ENCODE data around the gene MED13L. TPM values are rescaled to one million over a fixed set of nuclear protein-coding genes. Genes with fewer than 3 reads are reported as not detected.

MED13L gene
- total RNA-seq, 1 donor from 2014 or later, result 97.7 TPM

DNA sequence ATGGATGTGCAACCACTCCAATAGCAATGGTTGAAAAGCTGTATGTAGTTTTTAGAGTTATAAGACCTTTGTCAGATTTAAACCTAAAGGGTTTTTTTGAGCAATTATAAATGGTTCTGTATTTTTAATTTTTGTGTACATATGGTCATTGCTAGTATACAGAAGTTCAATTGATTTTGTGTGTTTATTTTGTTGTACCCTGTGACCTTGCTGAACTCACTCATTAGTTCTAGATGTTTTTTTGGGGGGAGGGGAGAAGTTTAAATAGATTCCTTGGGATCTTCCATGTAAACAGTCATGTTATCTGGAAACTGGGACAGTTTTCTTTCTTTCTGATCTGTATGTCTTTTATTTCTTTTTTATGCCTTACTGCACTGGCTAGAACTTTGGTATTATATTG lies 87.8 kb downstream of the MED13L start:
- no peaks in the 10 kb centered on the region for H3K36me3 Mint-ChIP-seq
- no peak for DNase-seq (ENCODE audit: extremely low spot score, unreplicated experiment)
- no peak overlapping the region for H3K4me3 Mint-ChIP-seq
- H3K9me3 Mint-ChIP-seq, result no peaks in the 10 kb centered on the region
- TF ChIP-seq, protein P1, sequence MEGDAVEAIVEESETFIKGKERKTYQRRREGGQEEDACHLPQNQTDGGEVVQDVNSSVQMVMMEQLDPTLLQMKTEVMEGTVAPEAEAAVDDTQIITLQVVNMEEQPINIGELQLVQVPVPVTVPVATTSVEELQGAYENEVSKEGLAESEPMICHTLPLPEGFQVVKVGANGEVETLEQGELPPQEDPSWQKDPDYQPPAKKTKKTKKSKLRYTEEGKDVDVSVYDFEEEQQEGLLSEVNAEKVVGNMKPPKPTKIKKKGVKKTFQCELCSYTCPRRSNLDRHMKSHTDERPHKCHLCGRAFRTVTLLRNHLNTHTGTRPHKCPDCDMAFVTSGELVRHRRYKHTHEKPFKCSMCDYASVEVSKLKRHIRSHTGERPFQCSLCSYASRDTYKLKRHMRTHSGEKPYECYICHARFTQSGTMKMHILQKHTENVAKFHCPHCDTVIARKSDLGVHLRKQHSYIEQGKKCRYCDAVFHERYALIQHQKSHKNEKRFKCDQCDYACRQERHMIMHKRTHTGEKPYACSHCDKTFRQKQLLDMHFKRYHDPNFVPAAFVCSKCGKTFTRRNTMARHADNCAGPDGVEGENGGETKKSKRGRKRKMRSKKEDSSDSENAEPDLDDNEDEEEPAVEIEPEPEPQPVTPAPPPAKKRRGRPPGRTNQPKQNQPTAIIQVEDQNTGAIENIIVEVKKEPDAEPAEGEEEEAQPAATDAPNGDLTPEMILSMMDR (conservative IDR thresholded peaks at IDR 0.05), result no peak
- H3K27ac Mint-ChIP-seq, result no peak overlapping the region
- peaks cover 24% of the 10 kb centered on the region for H3K4me1 Mint-ChIP-seq (ENCODE audit: unreplicated experiment)
- no peaks in the 10 kb centered on the region for H3K27me3 Mint-ChIP-seq

GRCh38 chr12:116188581-116188980 lies 88.9 kb downstream of the MED13L start:
- Mint-ChIP-seq H3K9me3 (no peaks in the 10 kb centered on the region), H3K4me3 (no peak overlapping the region), H3K27me3 (no peaks in the 10 kb centered on the region), H3K36me3 (no peaks in the 10 kb centered on the region), H3K27ac (no peak overlapping the region), H3K4me1 (ENCODE audit: unreplicated experiment) (peaks cover 21% of the 10 kb centered on the region)
- TF ChIP-seq, protein P1 (conservative IDR thresholded peaks at IDR 0.05), result no peak
- DNase-seq (ENCODE audit: extremely low spot score, unreplicated experiment), result no peak

GRCh38 chr12:116187151-116187511 lies 90.4 kb downstream of the MED13L start:
- H3K9me3 Mint-ChIP-seq, result no peaks in the 10 kb centered on the region
- H3K4me1 Mint-ChIP-seq (ENCODE audit: unreplicated experiment), result peaks cover 27% of the 10 kb centered on the region
- H3K27ac Mint-ChIP-seq, result no peak overlapping the region
- TF ChIP-seq, protein P1 (conservative IDR thresholded peaks at IDR 0.05), result no peak
- H3K27me3 Mint-ChIP-seq, result no peaks in the 10 kb centered on the region
- no peak overlapping the region for H3K4me3 Mint-ChIP-seq
- no peak for DNase-seq (ENCODE audit: extremely low spot score, unreplicated experiment)
- no peaks in the 10 kb centered on the region for H3K36me3 Mint-ChIP-seq

DNA sequence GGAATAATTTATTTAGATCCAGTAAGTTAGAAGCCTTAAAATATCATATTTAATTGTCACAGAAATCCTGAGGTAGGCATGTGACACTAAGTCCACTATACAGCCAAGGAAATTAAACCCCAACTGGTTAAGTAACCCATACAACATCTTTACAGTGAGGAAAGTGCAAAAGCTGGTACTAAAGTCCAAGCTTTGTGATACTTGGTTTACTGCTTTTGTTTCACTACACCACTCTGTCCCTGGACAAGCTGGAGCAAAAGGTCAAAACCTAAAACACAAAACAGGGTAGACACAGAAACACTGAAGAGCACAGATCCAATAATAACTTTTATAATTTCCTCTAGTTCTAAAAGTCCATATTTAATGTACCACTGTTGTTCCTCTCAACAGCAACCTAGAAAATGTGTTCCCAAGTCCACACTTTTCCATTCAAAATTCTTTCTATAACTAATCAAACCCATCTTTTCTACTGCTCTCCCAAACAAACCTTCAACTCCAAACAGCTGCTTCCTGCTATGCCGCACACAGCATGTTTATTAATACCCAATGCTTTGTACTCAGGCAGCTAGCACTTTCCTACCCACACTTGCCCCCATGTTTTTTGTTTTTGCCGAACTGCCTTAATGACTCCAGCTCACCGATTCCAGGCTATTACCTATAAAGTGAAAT lies 90.9 kb downstream of the MED13L start:
- no peaks in the 10 kb centered on the region for H3K27me3 Mint-ChIP-seq
- no peak for DNase-seq (ENCODE audit: extremely low spot score, unreplicated experiment)
- H3K4me1 Mint-ChIP-seq (ENCODE audit: unreplicated experiment), result peaks cover 30% of the 10 kb centered on the region
- TF ChIP-seq, protein P1 (conservative IDR thresholded peaks at IDR 0.05), result no peak
- H3K9me3 Mint-ChIP-seq, result no peaks in the 10 kb centered on the region
- H3K4me3 Mint-ChIP-seq, result no peak overlapping the region
- H3K27ac Mint-ChIP-seq, result no peak overlapping the region
- no peaks in the 10 kb centered on the region for H3K36me3 Mint-ChIP-seq

DNA sequence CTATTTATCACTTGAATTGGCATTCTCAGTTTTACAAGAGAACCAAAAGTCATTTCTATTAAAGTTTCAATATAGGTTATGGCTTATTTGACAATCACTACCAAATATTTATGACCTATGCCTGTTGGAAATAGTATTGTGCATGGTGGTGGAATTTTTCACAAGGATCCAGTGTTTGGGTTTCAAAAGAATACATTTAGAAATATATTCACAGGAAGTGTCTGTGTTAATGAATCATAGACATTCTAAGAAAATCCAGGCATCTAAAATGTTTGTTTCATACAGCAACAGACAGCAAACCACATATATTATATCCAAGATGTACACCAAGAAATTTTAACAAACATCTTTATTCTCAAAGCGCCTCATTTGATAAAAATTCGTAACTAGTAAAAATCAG lies 92.7 kb downstream of the MED13L start:
- Mint-ChIP-seq H3K27me3 (no peaks in the 10 kb centered on the region), H3K9me3 (no peaks in the 10 kb centered on the region), H3K27ac (no peak overlapping the region), H3K4me3 (no peak overlapping the region), H3K4me1 (ENCODE audit: unreplicated experiment) (peaks cover 31% of the 10 kb centered on the region), H3K36me3 (no peaks in the 10 kb centered on the region)
- no peak for DNase-seq (ENCODE audit: extremely low spot score, unreplicated experiment)
- TF ChIP-seq, protein P1 (conservative IDR thresholded peaks at IDR 0.05), result no peak

DNA sequence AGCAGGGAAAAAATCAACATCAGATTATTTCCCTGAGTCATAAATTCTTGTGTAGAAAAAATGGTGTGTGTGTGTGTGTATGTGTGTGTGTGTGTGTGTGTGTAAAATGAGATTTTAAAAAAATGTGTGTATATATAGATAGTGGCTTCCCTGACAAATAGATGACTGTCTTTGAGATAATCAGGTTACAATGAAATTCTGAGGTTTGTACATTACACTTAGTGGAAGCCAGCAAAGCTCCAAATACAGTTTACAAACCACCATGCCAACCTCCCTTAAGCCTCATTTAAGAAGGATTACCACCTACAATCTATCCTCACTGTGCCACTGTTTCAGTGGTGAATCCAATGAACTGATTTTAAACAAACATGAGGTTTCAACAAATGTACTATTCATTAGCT lies 93.8 kb downstream of the MED13L start:
- peaks cover 28% of the 10 kb centered on the region for H3K4me1 Mint-ChIP-seq (ENCODE audit: unreplicated experiment)

More for the DNA sequence above, 93.8 kb downstream of the MED13L start:
- no peak overlapping the region for H3K4me3 Mint-ChIP-seq
- no peaks in the 10 kb centered on the region for H3K36me3 Mint-ChIP-seq
- TF ChIP-seq, protein P1 (conservative IDR thresholded peaks at IDR 0.05), result no peak
- no peak overlapping the region for H3K27ac Mint-ChIP-seq
- no peaks in the 10 kb centered on the region for H3K9me3 Mint-ChIP-seq
- DNase-seq (ENCODE audit: extremely low spot score, unreplicated experiment), result no peak
- H3K27me3 Mint-ChIP-seq, result no peaks in the 10 kb centered on the region

Measured in type B pancreatic cell (in vitro differentiated cells).